HL-60 (cell line): ENCODE measurements around the gene EEF1G.

Experiments used
- DNase-seq, 2 experiments: peaks; one replicate each; pipeline ENCODE4 v3.0.0-alpha.2; 2010 to 2020; ENCODE audit warnings: low read depth in 1 of 2, low spot score in 1 of 2
- H3K27ac ChIP-seq: fragments of 250-450 bp; sonication (Bioruptor Pico); replicated peaks from 2 replicates; pipeline ENCODE4 v1.5.1; 2020; ENCODE audit warnings: mild to moderate bottlenecking, moderate library complexity
- H3K27me3 ChIP-seq: fragments of 250-450 bp; sonication (Bioruptor Pico); 2 replicates; pipeline ENCODE4 v1.5.1; 2021; ENCODE audit warnings: mild to moderate bottlenecking, moderate library complexity; ENCODE audit not compliant: insufficient read depth, poor library complexity, severe bottlenecking
- H3K4me3 ChIP-seq: replicated peaks from 2 replicates; pipeline ENCODE4 v1.5.1; 2011; ENCODE audit warnings: mild to moderate bottlenecking, control low read depth, low read length; ENCODE audit not compliant: insufficient read depth
- GABPA ChIP-seq: IDR thresholded peaks from 2 replicates; pipeline ENCODE4 v1.6.1; 2012; ENCODE audit warnings: low read depth
- POLR2AphosphoS5 ChIP-seq: IDR thresholded peaks from 2 replicates; pipeline ENCODE4 v1.6.1; 2012; ENCODE audit warnings: low read depth
- SPI1 ChIP-seq: IDR thresholded peaks from 2 replicates; pipeline ENCODE4 v1.6.1; 2012; ENCODE audit warnings: low read depth, mild to moderate bottlenecking, borderline replicate concordance
- long read RNA-seq: library from polyadenylated mRNA; unstranded; transcript quantifications from one replicate; pipeline ENCODE4 v2.0.0, GENCODE V29; 2020
- TF ChIP-seq, protein P1 (sequence below): IDR thresholded peaks from 2 replicates; pipeline ENCODE4 v1.6.1; 2012; ENCODE audit warnings: low read depth; ENCODE audit not compliant: insufficient replicate concordance
- TF ChIP-seq, protein P2 (sequence below): IDR thresholded peaks from one replicate; pipeline ENCODE4 v1.5.1; 2011; ENCODE audit warnings: low read length, control low read depth, inconsistent platforms; ENCODE audit not compliant: insufficient read depth

Gene EEF1G, protein sequence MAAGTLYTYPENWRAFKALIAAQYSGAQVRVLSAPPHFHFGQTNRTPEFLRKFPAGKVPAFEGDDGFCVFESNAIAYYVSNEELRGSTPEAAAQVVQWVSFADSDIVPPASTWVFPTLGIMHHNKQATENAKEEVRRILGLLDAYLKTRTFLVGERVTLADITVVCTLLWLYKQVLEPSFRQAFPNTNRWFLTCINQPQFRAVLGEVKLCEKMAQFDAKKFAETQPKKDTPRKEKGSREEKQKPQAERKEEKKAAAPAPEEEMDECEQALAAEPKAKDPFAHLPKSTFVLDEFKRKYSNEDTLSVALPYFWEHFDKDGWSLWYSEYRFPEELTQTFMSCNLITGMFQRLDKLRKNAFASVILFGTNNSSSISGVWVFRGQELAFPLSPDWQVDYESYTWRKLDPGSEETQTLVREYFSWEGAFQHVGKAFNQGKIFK
- long read RNA-seq, transcript EEF1G-203 (9 exons, 2,496 nt), result minor isoform, 618 of 43,766 reads
- long read RNA-seq, transcript EEF1G-201 (10 exons, 1,523 nt), result major isoform, 42,775 of 43,766 reads
- long read RNA-seq, partial matches to known transcripts, result 95 of 43,766 reads
- long read RNA-seq, other reads (novel, unspliced or antisense), result 278 of 43,766 reads

DNA sequence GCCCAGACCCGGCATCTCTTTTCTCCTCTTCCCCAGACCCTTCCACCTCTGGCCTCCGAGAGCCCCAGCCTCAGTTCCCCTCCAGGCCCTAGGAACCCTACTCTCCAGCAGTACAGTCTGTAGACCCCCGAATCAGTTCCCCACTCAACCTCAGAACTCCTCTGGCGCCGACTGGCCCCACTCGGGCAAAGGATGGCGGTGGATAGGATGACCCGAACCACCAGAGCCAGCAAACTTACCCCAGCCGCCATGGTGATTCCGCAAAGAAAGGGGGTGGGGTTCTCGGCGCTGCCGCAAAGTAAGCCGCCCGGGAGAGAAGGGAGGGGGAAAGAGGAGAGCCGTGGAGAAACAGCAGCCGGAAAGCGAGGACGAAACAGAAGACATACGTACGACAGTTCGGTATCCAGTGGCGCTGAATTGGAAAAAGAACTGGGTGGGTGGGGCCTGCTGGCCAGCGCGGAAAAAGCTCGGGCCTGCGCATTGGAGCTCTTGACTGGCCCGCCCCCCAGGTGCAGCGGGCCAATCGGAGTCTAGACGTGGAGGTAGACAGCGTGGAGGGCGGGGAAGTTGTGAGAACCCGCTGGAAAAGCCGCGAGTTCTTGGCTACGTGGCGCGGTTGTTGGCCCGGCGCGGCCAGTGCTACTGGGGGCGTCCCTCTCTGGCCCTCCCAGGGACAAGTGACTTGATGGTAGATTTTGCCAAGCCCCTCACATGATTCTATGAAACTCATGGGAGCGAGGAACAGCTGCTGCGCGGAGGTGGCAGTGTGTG is at the start of gene EEF1G:
TSS of gene EEF1G (minus strand) at position 300 of the 771 bp plus-strand sequence. CDS start at position 251, 49 bp downstream.
- peak; percentile 99 to 100 for DNase-seq
- H3K4me3 ChIP-seq, result peak within 1 kb of the TSS; percentile 70
- H3K27ac ChIP-seq, result peak within 1 kb of the TSS; percentile 85
- TF ChIP-seq, protein P1, sequence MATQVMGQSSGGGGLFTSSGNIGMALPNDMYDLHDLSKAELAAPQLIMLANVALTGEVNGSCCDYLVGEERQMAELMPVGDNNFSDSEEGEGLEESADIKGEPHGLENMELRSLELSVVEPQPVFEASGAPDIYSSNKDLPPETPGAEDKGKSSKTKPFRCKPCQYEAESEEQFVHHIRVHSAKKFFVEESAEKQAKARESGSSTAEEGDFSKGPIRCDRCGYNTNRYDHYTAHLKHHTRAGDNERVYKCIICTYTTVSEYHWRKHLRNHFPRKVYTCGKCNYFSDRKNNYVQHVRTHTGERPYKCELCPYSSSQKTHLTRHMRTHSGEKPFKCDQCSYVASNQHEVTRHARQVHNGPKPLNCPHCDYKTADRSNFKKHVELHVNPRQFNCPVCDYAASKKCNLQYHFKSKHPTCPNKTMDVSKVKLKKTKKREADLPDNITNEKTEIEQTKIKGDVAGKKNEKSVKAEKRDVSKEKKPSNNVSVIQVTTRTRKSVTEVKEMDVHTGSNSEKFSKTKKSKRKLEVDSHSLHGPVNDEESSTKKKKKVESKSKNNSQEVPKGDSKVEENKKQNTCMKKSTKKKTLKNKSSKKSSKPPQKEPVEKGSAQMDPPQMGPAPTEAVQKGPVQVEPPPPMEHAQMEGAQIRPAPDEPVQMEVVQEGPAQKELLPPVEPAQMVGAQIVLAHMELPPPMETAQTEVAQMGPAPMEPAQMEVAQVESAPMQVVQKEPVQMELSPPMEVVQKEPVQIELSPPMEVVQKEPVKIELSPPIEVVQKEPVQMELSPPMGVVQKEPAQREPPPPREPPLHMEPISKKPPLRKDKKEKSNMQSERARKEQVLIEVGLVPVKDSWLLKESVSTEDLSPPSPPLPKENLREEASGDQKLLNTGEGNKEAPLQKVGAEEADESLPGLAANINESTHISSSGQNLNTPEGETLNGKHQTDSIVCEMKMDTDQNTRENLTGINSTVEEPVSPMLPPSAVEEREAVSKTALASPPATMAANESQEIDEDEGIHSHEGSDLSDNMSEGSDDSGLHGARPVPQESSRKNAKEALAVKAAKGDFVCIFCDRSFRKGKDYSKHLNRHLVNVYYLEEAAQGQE, result peak; percentile 81
- TF ChIP-seq GABPA (no peak), SPI1 (no peak), POLR2AphosphoS5 (peak; percentile 14; the same call in 1 of the 2 replicates)
- TF ChIP-seq, protein P2, sequence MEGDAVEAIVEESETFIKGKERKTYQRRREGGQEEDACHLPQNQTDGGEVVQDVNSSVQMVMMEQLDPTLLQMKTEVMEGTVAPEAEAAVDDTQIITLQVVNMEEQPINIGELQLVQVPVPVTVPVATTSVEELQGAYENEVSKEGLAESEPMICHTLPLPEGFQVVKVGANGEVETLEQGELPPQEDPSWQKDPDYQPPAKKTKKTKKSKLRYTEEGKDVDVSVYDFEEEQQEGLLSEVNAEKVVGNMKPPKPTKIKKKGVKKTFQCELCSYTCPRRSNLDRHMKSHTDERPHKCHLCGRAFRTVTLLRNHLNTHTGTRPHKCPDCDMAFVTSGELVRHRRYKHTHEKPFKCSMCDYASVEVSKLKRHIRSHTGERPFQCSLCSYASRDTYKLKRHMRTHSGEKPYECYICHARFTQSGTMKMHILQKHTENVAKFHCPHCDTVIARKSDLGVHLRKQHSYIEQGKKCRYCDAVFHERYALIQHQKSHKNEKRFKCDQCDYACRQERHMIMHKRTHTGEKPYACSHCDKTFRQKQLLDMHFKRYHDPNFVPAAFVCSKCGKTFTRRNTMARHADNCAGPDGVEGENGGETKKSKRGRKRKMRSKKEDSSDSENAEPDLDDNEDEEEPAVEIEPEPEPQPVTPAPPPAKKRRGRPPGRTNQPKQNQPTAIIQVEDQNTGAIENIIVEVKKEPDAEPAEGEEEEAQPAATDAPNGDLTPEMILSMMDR, result no peak
- H3K27me3 ChIP-seq, result no peaks in the 10 kb centered on the region

DNA sequence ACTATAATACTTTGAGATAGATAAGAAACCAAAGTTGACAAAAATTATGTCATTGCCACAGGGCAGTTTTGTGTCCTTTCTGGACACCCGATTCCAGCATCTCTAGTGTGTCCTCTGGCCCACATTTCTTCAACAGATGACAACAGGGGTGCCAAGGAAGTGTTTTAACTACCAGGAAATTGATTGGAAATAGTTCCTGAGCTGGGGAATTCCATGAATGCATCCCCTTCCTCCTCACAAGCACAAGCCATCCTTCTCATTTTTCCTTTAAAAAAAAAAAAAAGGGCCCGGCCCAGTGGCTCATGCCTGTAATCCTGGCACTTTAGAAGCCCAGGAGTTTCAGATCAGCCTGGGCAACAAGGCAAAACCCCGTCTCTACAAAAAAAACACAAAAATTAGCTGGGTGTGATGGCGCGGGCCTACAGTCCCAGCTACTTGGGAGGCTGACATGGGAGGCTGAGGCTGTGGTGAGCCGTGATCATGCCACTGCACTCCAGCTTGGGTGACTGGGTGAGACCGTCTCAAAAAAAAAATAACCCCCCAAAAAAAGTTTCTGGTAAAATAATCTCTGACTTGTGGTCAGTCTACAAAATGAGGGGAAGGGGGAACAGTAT is 48.9 kb upstream of the EEF1G start:
- H3K27ac ChIP-seq, result peak overlapping the region; percentile 67
- no peak for DNase-seq

More for the DNA sequence above, 48.9 kb upstream of the EEF1G start:
- H3K27me3 ChIP-seq, result no peaks in the 10 kb centered on the region
- TF ChIP-seq POLR2AphosphoS5, result no peak
- no peak for TF ChIP-seq GABPA
- TF ChIP-seq, protein P2, result no peak
- TF ChIP-seq, protein P1, result no peak
- TF ChIP-seq SPI1, result no peak
- peak overlapping the region; percentile 70; the same call in 1 of the 2 replicates for H3K4me3 ChIP-seq
